Upper lobe of left lung (tissue), 4 donors: ENCODE measurements around the gene DOCK4.

Source experiments
- POLR2AphosphoS5 ChIP-seq, 2 donors: sonication (generic); formaldehyde crosslinking; IDR thresholded peaks; one replicate each; pipeline ENCODE4 v1.5.1; 2017; ENCODE audit warnings: antibody characterized with exemption in 2 of 2
- TF ChIP-seq, protein P1 (sequence below), 6 experiments: fragments of 450-650 bp in 4 of 6; fragments of 200-600 bp in 2 of 6; sonication (generic) in 2 of 6; IDR thresholded peaks; one replicate each; pipeline ENCODE4 v1.5.1; 2016 to 2019; ENCODE audit warnings: antibody characterized with exemption in 6 of 6

DNA sequence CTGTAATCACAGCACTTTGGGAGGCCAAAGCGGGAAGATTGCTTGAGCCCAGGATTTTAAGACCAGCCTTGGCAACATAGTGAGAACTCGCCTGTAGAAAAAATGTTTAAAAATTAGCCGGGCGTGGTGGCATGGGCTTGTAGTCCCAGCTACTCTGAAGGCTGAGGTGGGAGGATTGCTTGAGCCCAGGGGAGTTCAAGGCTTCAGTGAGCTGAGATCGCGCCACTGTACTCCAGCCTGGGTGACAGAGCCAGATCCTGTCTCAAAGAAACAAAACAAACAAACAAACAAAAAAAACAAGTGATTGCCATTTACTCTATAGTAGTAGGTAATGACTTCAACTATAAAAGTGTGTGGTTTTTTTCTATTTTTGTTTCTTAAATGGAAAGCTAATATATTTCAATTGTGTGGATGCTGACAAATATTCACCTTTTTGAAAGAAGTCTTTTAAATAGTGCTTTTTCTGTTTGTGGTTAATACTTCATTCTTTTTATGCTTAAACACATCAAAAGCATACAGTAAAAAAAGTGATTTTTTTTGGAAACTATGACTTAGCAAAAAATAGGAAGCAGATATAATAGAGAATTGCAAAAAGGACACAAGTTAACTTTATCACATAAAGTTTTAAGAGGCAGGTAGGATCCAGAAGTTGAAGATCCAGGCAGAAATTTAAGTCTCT lies 48.6 kb upstream of the DOCK4 start:
- TF ChIP-seq, protein P1, sequence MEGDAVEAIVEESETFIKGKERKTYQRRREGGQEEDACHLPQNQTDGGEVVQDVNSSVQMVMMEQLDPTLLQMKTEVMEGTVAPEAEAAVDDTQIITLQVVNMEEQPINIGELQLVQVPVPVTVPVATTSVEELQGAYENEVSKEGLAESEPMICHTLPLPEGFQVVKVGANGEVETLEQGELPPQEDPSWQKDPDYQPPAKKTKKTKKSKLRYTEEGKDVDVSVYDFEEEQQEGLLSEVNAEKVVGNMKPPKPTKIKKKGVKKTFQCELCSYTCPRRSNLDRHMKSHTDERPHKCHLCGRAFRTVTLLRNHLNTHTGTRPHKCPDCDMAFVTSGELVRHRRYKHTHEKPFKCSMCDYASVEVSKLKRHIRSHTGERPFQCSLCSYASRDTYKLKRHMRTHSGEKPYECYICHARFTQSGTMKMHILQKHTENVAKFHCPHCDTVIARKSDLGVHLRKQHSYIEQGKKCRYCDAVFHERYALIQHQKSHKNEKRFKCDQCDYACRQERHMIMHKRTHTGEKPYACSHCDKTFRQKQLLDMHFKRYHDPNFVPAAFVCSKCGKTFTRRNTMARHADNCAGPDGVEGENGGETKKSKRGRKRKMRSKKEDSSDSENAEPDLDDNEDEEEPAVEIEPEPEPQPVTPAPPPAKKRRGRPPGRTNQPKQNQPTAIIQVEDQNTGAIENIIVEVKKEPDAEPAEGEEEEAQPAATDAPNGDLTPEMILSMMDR (IDR thresholded peaks at IDR 0.05): no peak
- TF ChIP-seq POLR2AphosphoS5 (IDR thresholded peaks at IDR 0.05): no peak
